HG03469 (cell line): ENCODE results near the gene IQCK.
"Not testable (repeated sequence)": the region's sequence is repeated elsewhere in the genome, so short reads cannot be mapped to it uniquely, and the experiment has no call there.

Experiments
- ATAC-seq: cut with Tn5 transposase; IDR thresholded peaks from one replicate; pipeline ENCODE4 v1.9.1; 2021; ENCODE audit warnings: mild to moderate bottlenecking, moderate library complexity, moderate number of reproducible peaks; ENCODE audit not compliant: unreplicated experiment

The IQCK gene, protein sequence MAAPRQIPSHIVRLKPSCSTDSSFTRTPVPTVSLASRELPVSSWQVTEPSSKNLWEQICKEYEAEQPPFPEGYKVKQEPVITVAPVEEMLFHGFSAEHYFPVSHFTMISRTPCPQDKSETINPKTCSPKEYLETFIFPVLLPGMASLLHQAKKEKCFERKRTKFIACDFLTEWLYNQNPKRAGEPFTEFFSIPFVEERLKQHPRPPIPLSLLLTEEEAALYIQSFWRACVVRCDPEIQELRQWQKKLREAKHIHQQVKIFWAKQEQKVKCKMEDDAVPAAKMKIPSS

GRCh38 chr16:19717741-19718623 lies at the start of gene IQCK, which contains the start of gene KNOP1:
IQCK (plus strand) TSS chr16:19718271; CDS start chr16:19718307, 36 bp downstream.
KNOP1 (minus strand) TSS chr16:19718227; CDS start chr16:19715035, 3,192 bp downstream.
- ATAC-seq: peak; percentile 89

GRCh38 chr16:19672378-19672777 lies 45.7 kb upstream of the IQCK start:
- ATAC-seq: no peak

- no peak for ATAC-seq
These were observed 43.6 kb upstream of the IQCK start for GRCh38 chr16:19674485-19674884.

DNA sequence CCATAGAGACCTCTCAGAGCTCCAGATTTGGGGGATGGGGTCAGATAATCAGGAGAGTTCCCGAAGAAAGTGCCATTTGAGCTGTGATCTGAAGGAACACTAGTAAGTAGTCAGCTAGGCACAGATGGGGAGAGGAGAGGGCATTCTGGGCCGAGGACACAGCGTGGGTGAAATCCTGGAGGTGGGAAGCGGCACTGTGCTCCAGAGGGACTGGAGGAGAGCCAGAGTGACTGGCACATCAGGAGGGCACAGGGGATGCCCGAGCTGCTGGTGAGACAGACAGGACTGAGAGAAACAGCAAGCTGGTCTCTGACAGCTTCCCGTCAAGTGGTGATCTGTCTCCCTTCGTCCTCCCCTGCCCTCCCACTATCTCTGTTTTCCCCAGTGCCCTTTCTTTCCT lies 40.7 kb upstream of the IQCK start:
- ATAC-seq: no peak

- ATAC-seq: no peak
These were observed 39.3 kb upstream of the IQCK start for GRCh38 chr16:19678804-19679203.

DNA sequence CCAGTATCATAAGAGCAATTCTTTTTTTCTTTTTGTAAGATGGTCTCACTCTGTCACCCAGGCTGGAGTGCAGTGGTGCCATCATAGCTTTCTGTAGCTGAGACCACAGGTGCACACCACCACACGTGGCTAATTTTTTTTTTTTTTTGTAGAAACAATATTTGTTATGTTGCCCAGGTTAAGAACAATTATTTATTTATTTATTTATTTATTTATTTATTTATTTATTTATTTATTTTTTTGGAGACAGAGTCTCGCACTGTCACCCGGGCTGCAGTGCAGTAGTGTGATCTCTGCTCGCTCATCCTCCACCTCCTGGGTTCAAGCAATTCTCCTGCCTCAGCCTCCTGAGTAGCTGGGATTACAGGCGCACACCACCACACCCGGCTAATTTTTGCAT lies 38.8 kb upstream of the IQCK start:
- ATAC-seq: not testable (repeated sequence)

- no peak for ATAC-seq
These were observed 37.2 kb upstream of the IQCK start for GRCh38 chr16:19680881-19681340.

- no peak for ATAC-seq
These were observed 36.4 kb upstream of the IQCK start for GRCh38 chr16:19681637-19682036.

- no peak for ATAC-seq
These were observed 34.4 kb upstream of the IQCK start for GRCh38 chr16:19683453-19684236.

- no peak for ATAC-seq
These were observed 32.9 kb upstream of the IQCK start for GRCh38 chr16:19685176-19685575.

- no peak for ATAC-seq
These were observed 30.8 kb upstream of the IQCK start for GRCh38 chr16:19687279-19687678.

- no peak for ATAC-seq
These were observed 29.6 kb upstream of the IQCK start for GRCh38 chr16:19688396-19689024.

DNA sequence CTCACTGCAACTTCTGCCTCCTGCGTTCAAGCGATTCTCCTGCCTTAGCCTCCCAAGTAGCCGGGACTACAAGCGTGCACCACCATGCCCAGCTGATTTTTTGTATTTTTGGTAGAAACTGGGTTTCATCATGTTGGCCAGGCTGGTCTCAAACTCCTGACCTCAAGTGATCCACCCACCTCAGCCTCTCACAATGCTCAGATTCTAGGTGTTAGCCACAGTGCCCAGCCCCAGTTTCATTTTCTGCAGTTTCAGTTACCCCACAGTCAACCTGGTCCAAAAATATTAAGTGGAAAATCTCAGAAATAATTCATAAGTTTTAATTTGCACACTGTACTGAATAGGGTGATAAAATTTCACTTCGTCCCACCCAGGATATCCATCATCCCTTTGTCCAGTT lies 28.7 kb upstream of the IQCK start:
- ATAC-seq: no peak

DNA sequence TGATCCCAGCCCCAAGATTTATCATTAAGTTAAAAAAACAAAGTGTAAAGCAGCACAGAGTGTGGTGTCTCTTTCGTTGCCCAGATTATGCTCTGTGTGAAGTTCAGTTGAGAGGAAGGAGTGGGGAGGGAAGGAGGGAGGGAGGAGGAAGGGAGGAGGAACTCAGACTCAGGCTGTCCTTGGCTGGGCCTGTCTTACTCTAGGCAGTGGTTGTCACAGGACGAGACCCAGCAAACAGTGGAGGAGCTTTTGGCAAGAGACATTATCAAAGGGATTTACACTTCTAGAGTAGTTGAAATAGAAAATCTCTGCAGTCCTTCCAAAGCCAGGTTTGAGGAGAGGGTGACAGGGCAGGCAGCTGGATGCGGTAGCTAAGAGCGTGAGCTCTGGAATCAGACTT lies 27.9 kb upstream of the IQCK start:
- ATAC-seq: no peak

- no peak for ATAC-seq
These were observed 26.8 kb upstream of the IQCK start for GRCh38 chr16:19691161-19691711.

- no peak for ATAC-seq
These were observed 23.1 kb upstream of the IQCK start for GRCh38 chr16:19694989-19695388.

- ATAC-seq: no peak
These were observed 21.7 kb upstream of the IQCK start for GRCh38 chr16:19696328-19696727.

GRCh38 chr16:19696961-19697360 lies 21.1 kb upstream of the IQCK start:
- no peak for ATAC-seq

DNA sequence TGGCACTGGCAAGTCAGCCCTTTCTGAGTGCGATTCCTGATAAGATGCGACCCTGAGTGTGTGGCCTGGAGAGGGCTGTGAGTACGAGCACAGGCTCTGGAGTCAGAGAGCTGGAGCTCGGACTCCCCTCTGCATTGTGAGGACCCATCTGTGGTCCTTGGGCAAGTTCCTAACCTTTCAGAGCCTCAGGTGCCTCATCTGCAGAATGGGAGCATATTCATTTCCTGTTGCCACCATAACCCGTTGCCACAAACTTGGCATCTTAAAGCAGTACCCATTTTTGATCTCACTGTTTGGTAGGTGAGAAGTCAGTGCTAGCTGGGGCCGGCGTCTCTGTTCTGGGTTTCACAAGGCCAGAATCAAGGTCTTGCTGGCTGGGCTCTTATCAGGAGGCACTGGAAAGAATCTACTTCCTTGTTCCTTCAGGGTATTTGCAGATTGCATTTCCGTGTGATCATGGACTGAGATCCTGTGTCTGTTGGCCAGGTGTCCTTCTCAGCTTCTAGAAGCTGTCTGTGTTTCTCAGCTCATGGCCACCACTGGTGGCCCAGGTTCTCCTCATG lies 20.2 kb upstream of the IQCK start:
- no peak for ATAC-seq
